ENCODE measurements around the gene CAMK2D.
"Not testable (repeated sequence)": the region's sequence is repeated elsewhere in the genome, so short reads cannot be mapped to it uniquely, and the experiment has no call there.

Gene CAMK2D

DNA sequence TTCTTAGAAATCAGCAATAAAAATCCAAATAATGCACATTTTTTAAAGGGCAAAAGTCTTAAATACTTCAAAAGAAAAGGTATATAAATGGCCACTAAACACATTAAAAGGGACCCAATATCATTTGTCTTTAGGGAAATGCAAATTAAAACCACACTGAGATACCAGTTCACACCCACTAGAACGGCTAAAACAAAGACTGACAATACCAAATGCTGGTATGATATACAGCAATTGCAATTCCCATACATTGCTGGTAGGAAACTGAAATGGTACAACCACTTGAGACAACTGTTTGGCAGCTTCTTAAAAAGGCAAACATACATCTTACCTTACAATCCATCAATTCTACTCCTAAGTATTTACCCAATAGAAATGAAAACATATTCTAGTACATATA is 33.7 kb downstream of the CAMK2D start:
- no peak for DNase-seq

DNA sequence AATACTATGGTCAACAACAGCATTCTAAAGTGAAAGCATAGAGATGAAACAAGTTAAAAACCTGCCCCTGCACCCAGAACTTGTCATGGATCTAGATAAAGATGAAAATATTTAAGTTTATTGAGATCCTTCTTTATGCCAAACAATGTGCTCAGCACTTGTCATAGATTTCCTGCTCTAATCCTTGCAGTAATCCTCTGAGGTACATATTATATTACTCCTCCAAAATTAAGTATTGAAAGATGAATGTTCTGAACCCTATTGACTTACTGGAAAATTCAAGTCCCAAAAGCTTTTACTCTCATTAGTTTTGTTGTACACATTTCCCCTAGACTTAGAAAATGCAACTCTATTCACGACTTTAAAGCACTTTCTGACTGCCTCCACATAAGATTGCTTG is 35.6 kb downstream of the CAMK2D start:
- DNase-seq, result no peak

GRCh38 chr4:113718252-113718651 is 43.3 kb downstream of the CAMK2D start:
- no peak for DNase-seq

DNA sequence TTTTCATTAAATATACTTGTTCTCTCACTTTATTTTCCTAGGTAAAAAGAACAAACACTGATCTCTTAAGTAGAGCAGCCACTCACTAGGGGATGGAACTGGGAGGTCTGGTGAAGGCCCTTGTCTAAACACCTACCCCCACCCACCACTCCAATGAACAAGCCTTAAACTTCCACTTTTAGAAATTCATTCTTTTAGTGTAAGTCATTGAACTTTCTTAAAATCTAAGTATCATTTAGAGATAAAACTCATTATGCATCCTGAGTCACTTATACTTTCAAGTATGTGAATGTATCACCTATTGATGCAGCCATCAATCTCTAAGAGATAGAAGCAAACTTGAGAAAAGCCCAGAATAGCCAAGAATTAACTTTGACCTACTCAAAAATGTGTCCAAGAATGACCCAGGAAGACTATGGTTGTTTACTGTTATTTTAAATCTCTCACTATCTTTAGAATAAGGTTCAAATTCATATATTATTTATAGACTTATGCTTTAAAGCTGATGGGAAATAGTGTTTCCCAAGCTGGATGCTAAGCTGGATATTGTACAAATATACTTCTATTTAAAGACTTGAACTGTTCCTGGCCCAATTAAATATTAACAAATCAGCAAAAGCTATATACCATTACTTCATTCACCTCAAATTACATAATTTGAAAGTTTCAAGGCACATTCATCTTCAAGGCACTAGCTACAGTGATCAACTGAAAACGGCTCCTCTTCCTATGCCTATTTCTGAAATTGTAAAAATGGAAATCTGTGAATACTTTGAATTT is 49.5 kb downstream of the CAMK2D start:
- DNase-seq, result no peak

- DNase-seq, result peak; percentile 66
Measured at GRCh38 chr4:113708250-113708649, 53.3 kb downstream of the CAMK2D start.

GRCh38 chr4:113707048-113707447 is 54.5 kb downstream of the CAMK2D start:
- no peak for DNase-seq

DNA sequence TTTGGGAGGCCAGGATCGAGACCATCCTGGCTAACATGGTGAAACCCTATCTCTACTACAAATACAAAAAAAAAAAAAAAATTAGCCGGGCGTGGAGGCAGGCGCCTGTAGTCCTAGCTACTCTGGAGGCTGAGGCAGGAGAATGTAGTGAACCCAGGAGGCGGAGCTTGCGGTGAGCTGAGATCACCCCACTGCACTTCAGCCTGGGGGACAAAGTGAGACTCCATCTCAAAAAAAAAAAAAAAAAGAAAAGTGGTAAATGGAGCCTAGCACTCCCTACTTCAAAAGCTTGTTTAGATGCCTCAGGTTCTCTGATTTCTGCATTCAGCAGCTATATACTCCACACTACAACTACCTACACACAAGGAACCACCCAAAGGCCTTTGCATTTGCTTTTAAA is 56.4 kb downstream of the CAMK2D start:
- not testable (repeated sequence) for DNase-seq

- not testable (repeated sequence) for DNase-seq
Measured at GRCh38 chr4:113702596-113702995, 58.9 kb downstream of the CAMK2D start.

GRCh38 chr4:113701169-113701568 is 60.4 kb downstream of the CAMK2D start:
- no peak for DNase-seq

DNA sequence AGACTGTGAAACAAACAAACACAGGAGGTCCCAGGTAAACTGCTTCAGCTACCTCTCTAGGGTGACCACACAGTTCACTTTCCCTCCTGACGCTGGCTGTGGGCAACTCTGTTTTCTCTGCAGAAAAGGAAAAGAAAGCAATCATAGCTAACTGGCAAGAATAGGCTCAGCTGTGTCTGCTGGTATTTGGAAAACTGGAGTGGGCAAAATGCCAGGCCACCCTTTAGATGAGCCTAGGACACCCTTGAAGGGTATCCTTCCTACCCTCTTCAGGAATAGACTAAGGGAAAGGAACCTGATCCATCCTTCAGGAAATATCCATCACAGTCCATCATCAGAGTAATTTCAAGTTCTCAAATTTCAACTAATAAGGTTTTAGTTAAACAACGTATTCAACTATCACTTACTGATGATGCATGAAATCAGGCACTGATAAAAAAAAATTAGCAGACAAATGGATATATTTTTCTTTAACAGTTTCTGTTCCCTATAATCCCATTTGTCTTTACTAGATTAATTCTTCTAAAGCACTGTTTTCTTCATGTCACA is 60.9 kb downstream of the CAMK2D start:
- no peak for DNase-seq

DNA sequence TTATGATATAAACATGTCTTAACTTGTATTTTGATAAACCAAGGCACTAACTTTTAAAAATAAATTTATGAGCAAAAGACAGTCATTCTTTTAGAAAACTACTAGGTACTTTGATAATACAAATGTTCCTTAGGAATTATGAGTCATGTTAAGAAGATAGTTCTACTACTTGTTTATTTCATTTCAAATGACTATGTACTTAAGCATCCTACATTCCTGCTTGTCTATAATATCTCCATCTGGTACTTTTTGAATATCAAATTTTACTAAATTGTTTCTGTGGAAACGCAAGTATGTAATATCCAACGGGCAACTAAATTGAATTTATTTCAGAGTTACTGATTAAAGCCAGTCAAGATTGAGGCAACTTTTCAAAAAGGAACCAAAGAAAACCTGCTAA is 61.8 kb downstream of the CAMK2D start:
- no peak for DNase-seq

DNA sequence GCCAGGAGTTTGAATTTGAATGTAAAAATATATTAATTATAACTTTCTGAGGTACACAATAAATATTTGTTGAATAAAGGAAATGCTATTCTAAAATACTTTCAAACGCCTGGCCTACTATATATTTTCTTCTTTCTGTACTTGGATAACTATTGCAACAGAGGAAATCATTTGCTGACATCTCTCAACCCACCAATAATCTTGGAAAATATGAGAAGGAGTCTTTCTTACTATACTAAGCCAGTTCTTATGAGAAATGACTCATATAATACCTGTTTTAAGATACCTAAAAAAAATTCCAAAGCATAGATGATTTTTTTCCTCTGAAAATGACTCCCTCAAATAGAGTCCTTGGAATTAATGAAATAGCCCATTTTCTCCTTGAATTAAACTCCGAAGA is 64.1 kb downstream of the CAMK2D start:
- no peak for DNase-seq

DNA sequence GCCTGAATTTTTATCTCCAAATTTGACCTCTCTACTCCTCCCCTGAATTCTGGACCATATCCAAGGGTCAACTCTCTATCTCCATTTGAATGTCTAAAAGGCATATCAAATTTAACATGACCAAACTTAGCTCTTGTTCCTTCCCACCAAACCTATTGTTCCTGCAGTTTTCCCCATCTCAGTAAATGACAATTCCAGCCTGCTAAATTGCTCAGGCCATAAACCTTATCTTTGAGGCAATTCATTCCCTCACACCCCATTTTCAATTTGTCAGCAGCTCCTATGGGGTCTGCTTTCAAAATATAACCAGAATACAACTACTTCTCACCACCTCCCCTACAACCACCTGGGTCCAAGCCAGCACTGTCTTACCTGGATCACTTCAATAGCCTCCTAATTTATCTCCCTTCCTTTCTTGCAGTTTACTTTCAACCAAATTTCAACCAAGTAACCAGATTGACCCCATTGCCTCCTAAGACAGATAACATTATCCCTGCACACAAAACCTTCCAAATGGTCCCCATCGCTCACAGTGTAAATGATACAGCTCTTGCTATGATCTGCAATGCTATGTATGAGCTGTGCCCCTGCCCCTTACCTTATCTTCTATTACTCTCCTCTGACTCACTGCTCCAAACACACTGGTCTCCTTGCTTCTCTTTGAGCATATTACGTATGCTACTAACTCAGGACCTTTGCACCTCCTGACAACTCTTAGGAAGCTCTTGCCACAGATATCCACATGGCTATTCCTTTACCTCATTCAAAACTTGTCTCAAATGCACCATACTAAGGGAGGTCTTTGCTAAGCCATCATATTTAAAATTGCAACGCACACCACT is 66.0 kb downstream of the CAMK2D start:
- no peak for DNase-seq

GRCh38 chr4:113694008-113694407 is 67.5 kb downstream of the CAMK2D start:
- no peak for DNase-seq

DNA sequence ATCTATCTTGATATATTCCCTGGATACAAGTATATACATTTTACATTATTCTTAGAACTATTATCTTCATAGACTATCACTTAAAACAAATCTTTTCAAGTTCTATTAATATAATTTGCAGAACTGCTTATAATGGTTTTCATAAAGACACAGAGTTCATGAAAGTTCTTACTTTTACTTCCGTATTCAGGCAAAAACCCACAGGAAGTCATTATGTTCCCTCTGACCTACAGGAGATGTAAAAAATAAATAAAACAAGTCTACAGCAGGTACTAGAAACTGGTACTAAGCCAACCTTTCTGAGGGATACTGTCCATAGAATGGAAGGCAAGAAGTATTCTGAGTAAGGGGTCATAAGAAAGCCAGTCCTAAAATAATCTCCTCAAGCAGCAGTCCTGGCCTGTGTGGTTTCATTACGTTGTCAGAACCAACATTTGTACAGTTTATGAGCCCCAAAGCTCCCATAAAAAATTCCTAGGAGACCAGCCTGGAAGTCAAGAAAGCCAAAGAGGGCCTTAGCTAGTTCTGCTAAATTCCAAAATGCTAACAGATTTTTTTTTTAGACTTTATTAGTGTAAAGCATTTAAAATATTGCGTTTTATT is 68.6 kb downstream of the CAMK2D start:
- DNase-seq, result no peak

- no peak for DNase-seq
Measured at GRCh38 chr4:113691676-113692075, 69.9 kb downstream of the CAMK2D start.

- no peak for DNase-seq
Measured at GRCh38 chr4:113689394-113689793, 72.1 kb downstream of the CAMK2D start.

DNA sequence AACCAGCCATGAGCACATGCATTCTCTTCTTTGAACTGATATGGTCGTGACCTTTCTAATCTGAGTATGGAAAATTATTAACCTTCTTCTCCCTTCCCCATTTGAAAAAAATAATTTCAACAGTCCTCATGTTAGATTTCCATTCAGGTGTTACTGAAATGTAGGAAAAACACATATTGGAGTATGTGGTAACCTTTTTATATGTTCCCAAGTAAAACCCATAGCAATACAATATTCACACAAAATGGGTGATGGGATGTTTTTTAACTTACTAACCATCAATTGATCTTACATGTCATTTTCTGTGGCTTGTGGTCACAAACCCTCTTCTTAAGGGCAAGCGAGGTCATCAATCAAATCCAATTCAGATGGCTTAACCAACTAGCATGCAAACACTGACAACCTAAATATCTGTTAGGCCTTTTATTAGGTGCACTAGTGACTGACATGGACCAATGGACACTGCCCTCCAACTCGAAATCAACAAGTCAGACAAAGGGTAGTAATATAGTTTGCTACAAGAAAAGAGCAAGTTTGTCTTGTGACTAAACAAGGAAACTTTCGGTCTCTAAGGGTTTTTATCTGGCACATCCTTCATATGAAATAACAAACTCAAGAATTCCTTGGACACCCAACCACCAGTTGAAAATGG is 74.3 kb downstream of the CAMK2D start:
- no peak for DNase-seq

DNA sequence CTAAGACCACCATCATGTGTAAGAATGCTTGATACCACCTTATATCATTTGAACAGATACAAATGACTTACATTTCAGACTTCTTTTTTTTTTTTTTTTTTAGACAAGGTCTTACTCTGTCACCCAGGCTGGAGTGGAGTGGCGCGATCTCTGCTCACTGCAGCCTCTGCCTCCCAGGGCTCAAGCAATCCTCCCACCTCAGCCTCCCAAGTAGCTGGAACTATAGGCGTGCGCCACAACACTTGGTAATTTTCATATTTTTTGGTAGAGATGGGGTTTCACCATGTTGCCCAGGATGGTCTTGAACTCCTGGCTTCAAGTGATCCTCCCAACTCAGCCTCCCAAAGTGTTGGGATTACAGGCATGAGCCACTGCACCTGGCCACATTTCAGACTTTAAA is 76.4 kb downstream of the CAMK2D start:
- not testable (repeated sequence) for DNase-seq

DNA sequence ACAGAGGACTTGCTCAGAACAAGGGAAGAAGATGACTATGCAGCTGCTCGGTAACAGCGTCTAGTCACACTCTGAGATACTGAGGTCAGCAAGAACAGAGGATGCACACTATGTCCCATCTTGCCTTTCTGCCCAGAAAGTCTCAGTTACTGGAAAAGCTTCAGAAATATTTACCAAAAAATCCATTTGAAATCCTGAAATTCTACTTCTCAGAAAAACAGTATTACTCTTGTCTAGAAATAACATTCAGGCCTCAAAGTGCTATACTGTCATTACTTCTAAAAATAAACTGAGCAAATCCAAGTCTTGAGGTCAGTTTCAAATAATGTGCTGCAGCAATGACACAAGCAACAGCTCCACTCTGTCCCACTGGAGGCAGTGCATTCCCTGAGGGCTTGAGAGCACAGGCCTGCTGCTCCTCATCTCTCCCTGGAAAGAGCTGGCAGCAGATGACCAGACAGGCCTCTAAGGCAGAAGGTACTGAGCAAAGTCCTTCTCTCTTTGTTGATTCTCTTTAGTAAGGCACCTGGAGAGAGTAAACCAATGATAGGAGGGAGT is 76.9 kb downstream of the CAMK2D start:
- DNase-seq, result no peak

DNA sequence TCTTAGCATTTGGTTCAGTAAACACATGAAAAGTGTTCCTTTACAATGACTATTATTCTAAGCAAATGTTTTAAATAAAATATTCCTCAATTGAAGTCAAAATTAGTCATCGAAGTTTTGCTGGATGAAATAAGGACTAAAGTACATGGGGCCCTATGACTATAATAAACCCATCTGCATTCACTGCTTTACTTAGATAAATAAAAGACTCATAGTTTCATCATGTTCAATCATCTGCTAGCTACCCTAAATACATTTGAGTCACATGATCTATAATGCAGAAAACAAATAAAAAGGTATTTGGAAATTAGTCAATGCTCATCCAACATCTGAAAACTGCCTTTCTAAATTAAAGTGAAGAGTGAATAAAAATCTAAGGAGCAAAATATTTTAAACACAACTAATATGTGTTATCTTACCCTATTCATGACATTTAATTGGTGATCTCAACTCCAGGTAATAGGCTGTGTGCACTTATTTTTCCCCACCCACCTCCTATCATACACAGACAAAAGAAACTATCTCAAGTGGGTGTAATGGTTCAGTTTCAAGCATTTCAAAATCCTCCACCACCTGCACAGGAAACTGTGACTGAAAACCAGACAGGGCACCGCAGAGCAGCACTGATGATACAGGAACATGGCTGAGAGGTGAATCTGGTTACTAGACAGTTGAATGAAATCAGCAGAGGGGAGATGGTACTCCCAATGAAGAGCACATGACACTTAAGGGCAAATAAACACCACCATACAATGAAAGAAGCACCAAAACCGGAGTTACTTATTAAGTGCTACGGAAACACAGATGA is 78.6 kb downstream of the CAMK2D start:
- peak; percentile 44 for DNase-seq

- DNase-seq, result no peak
Measured at GRCh38 chr4:113678641-113679040, 82.9 kb downstream of the CAMK2D start.

All from NCI-H526 treated with DMSO at 0.1 percent for 48 hours (cell line).